ENCODE data around the gene SLC18A3.

SLC18A3 gene

GRCh38 chr10:49595713-49596492 is 14.2 kb upstream of the SLC18A3 start:
- DNase-seq (ENCODE audit: extremely low read depth in 1 of 2, low read depth in 1 of 2), result no peak

GRCh38 chr10:49596493-49596809 is 13.7 kb upstream of the SLC18A3 start:
- DNase-seq (ENCODE audit: extremely low read depth in 1 of 2, low read depth in 1 of 2), result no peak

- DNase-seq (ENCODE audit: extremely low read depth in 1 of 2, low read depth in 1 of 2), result no peak
These were observed 13.3 kb upstream of the SLC18A3 start for GRCh38 chr10:49596836-49597235.

GRCh38 chr10:49597426-49598163 is 12.5 kb upstream of the SLC18A3 start:
- DNase-seq (ENCODE audit: extremely low read depth in 1 of 2, low read depth in 1 of 2), result no peak

- DNase-seq (ENCODE audit: extremely low read depth in 1 of 2, low read depth in 1 of 2), result no peak
These were observed 11.8 kb upstream of the SLC18A3 start for GRCh38 chr10:49598164-49598856.

GRCh38 chr10:49598986-49599385 is 11.1 kb upstream of the SLC18A3 start:
- DNase-seq (ENCODE audit: extremely low read depth in 1 of 2, low read depth in 1 of 2), result no peak

- DNase-seq (ENCODE audit: extremely low read depth in 1 of 2, low read depth in 1 of 2), result no peak
These were observed 10.6 kb upstream of the SLC18A3 start for GRCh38 chr10:49599546-49599945.

- no peak for DNase-seq (ENCODE audit: extremely low read depth in 1 of 2, low read depth in 1 of 2)
These were observed 10.1 kb upstream of the SLC18A3 start for GRCh38 chr10:49600046-49600445.

- DNase-seq (ENCODE audit: extremely low read depth in 1 of 2, low read depth in 1 of 2), result no peak
These were observed 9.2 kb upstream of the SLC18A3 start for GRCh38 chr10:49600781-49601400.

- DNase-seq (ENCODE audit: extremely low read depth in 1 of 2, low read depth in 1 of 2), result no peak
These were observed 8.3 kb upstream of the SLC18A3 start for GRCh38 chr10:49601857-49602256.

- no peak for DNase-seq (ENCODE audit: extremely low read depth in 1 of 2, low read depth in 1 of 2)
These were observed 7.6 kb upstream of the SLC18A3 start for GRCh38 chr10:49602380-49603023.

GRCh38 chr10:49605216-49605938 is 4.7 kb upstream of the SLC18A3 start:
- no peak for DNase-seq (ENCODE audit: extremely low read depth in 1 of 2, low read depth in 1 of 2)

- no peak for DNase-seq (ENCODE audit: extremely low read depth in 1 of 2, low read depth in 1 of 2)
These were observed 4.1 kb upstream of the SLC18A3 start for GRCh38 chr10:49605939-49606509.

GRCh38 chr10:49606981-49607535 is 3.1 kb upstream of the SLC18A3 start:
- DNase-seq (ENCODE audit: extremely low read depth in 1 of 2, low read depth in 1 of 2), result peak in 1 of 2 donors; percentile 40

GRCh38 chr10:49608166-49609005 is 1.7 kb upstream of the SLC18A3 start:
- no peak for DNase-seq (ENCODE audit: extremely low read depth in 1 of 2, low read depth in 1 of 2)

GRCh38 chr10:49609006-49609282 is 1.2 kb upstream of the SLC18A3 start:
- DNase-seq (ENCODE audit: extremely low read depth in 1 of 2, low read depth in 1 of 2), result no peak

- DNase-seq (ENCODE audit: extremely low read depth in 1 of 2, low read depth in 1 of 2), result no peak
These were observed 612 bp upstream of the SLC18A3 start for GRCh38 chr10:49609283-49610113.
